Tibial nerve (tissue), 4 donors: ENCODE data around the gene FIGLA.

Experiments
- EP300 ChIP-seq, 2 donors: sonication (generic); formaldehyde crosslinking; IDR thresholded peaks; one replicate each; pipeline ENCODE4 v1.6.1; 2017; ENCODE audit warnings: antibody characterized with exemption in 2 of 2, mild to moderate bottlenecking in 1 of 2
- POLR2A ChIP-seq, 2 donors: fragments of 450-650 bp; IDR thresholded peaks; one replicate each; pipeline ENCODE4 v1.6.1; 2017; ENCODE audit warnings: antibody characterized with exemption in 2 of 2, mild to moderate bottlenecking in 2 of 2, moderate library complexity in 2 of 2
- TF ChIP-seq, protein P1 (sequence below), 5 experiments: fragments of 200-600 bp in 3 of 5; fragments of 450-650 bp in 2 of 5; sonication (generic) in 3 of 5; IDR thresholded peaks; one replicate each; pipeline ENCODE4 v1.5.1; 2016 to 2019; ENCODE audit warnings: antibody characterized with exemption in 5 of 5, mild to moderate bottlenecking in 3 of 5, moderate library complexity in 2 of 5

GRCh38 chr2:70828914-70829824 is 38.7 kb upstream of the FIGLA start:
- no peak for TF ChIP-seq EP300 (IDR thresholded peaks at IDR 0.05)
- TF ChIP-seq, protein P1, sequence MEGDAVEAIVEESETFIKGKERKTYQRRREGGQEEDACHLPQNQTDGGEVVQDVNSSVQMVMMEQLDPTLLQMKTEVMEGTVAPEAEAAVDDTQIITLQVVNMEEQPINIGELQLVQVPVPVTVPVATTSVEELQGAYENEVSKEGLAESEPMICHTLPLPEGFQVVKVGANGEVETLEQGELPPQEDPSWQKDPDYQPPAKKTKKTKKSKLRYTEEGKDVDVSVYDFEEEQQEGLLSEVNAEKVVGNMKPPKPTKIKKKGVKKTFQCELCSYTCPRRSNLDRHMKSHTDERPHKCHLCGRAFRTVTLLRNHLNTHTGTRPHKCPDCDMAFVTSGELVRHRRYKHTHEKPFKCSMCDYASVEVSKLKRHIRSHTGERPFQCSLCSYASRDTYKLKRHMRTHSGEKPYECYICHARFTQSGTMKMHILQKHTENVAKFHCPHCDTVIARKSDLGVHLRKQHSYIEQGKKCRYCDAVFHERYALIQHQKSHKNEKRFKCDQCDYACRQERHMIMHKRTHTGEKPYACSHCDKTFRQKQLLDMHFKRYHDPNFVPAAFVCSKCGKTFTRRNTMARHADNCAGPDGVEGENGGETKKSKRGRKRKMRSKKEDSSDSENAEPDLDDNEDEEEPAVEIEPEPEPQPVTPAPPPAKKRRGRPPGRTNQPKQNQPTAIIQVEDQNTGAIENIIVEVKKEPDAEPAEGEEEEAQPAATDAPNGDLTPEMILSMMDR (IDR thresholded peaks at IDR 0.05), result no peak
- TF ChIP-seq POLR2A (IDR thresholded peaks at IDR 0.05), result no peak
